ENCODE data around the gene ARHGEF19.
"Not testable (repeated sequence)": the region's sequence is repeated elsewhere in the genome, so short reads cannot be mapped to it uniquely, and the experiment has no call there.

The ARHGEF19 gene

DNA sequence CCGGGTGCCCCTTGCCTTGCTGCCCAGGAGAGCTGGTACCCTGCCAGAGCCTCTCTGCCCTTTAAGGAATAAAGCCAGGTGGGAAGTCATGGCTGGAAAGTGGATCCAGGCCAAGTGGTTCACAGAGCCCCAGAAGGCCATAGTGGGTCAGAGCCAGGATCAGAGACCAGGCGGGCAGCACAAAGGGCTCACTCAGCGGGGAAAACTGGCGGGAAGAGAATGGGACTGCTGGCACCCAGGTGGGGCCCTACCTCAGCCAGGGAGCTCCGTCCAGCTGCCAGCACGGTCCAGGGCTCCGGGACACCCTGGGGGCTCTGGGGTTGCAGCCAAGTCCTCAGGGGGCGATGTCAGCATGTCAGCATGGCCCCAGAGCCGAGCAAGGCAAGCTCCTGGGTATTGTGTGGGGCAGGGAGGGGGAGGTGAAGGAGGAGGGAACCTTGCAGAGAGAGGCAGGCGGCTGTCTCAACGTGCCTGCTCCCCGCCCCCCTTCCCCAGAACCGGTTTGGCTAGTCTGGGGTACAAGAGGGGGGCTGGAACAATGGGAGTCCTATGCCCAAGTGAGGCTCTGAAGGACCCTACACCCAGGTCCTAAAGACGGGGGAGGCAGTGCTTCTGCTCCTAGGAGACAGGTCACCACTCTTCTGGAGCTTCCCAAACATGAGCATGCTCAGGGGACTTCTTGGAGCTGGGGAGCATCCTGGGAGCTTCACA lies at the start of gene ARHGEF19:
ARHGEF19 (minus strand) TSS at position 402 of the 711 bp plus-strand sequence. CDS start 3,598 bp downstream, outside the sequence.
- no peak for DNase-seq

DNA sequence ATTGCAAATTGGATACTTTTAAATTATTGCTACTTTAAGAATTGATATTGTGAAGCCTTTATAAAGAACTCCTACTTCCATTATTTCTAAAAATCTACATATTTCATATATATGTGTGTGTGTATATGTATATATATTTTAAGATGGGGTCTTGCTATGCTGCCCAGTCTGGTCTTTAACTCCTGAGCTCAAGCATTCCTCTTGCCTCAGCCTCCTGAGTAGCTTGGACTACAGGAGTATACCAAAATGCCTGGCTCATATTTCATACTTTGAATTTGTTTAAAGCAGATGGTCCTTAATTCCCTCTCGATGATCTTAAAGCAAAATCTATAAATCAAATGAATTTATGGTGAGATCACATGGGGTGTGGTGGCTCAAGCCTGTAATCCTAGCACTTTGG lies 49.6 kb upstream of the ARHGEF19 start:
- no peak for DNase-seq

DNA sequence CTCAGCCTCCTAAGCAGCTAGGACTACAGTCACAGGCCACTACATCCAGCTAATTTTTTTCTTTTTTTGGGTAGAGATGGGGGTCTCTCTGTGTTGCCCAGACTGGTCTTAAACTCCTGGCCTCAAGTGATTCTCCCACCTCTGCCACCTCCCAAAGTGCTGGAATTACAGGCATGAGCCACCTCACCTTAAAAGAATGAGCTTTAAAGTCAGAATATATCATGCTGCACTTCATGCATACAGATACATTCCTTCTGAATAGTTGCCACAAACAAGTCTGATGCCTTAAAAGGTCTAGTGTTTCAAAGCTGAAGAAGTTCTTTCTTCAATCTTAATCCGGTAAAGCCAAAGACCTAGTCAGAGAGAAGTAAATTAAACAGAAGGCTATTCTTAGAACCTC lies 48.4 kb upstream of the ARHGEF19 start:
- no peak for DNase-seq

DNA sequence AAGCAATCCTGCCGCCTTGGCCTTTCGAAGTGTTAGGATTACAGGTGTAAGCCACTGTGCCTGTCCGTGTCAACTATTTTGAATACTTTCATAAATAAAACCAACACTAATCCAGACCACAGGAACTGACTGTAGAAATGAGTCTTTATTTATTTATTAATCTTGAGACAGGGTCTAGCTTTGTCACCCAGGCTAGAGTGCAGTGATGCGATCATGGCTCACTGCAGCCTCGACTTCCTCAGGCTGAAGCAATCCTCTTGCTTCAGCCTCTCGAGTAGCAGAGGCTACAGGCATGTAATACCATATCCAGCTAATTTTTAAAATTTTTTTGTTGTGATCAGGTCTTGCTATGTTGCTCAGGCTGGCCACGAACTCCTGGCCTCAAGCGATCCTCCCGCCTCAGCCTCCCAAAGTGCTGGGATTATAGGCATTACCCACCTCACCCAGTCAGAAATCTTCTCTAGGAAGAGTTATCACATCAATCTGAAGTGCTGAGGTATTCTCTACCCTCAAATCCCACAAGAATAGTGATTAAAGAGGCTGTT lies 46.2 kb upstream of the ARHGEF19 start:
- DNase-seq, result no peak

DNA sequence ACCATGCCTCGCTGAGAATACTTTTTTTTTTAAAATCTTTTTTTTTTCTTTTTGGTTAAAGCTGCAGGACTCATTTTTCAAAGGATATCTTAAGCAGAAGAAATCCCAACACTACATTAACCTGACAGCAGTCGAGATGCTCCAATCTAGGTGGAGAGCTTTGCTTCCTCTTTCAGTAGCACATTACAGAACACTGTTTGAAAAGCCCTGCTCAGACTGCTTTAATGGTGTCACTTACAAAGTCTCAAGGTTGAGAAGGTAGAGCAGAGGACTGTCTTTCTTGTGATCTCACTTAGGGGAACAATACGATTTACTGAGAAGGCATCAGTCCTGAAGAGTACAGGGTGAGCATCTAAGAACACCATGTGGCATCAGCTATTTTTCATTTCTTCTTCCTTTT lies 45.5 kb upstream of the ARHGEF19 start:
- DNase-seq, result no peak

DNA sequence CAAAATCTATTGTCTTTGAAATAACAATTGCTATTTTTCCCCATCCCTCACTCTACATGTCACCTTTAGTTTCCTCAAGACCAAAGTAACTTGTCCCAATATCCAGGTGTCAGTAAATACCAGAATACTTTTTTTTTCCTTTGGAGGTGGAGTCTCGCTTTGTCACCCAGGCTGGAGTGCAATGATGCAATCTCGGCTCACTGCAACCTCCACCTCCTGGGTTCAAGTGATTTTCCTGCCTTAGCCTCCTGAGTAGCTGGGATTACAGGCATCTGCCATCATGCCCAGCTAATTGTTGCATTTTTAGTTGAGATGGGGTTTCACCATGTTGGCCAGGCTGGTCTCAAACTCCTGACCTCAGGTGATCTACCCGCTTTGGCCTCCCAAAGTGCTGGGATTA lies 45.1 kb upstream of the ARHGEF19 start:
- DNase-seq, result not testable (repeated sequence)

DNA sequence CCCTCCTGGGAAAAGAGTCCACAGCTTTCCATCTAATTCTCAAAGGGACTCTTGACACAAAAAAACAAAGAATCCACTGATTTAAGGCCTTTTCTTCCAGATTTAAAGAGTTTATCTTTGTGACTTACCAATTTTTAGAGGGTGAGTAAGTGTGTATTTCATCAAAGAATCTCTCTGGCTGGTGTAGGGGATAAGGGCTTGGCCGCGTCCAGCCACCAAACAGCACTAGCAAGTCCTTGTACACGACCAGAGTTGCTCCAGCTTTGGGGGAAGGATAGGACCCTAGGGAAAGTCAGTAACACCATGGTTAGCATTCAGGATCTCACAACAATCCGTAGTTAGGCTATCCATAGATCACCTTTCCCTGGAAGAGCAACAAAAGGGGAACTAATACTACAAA lies 44.0 kb upstream of the ARHGEF19 start:
- DNase-seq, result no peak

DNA sequence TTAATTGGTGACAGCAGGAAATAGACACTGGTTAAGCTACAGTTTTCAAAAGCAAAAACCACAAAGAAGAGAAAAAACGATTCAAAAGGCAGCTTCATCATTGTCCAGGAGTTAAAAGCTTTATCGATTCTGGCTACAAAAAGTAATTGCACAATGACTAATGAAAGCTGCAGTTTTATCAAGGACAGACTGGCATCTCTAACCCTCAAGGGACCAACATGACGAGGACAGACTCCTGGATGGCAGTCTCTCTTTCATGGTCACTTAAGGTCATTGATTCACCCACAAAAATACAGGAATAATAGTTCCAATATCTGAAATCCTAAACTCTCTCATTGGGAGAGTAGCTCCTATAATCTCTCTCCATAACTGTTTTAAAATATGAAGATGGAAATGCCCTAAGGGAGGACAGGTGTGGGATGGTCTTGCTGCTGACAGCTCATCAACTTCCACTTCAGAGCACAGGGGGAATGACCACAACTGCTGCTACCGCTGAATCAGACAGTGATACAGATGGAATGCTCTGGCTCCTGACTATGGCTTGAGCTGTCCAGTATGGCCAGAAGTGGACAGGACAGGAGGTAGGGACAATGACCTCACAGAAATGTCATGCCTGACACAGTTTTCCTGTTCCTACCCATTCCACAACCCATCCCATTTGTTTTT lies 41.9 kb upstream of the ARHGEF19 start:
- DNase-seq, result no peak

DNA sequence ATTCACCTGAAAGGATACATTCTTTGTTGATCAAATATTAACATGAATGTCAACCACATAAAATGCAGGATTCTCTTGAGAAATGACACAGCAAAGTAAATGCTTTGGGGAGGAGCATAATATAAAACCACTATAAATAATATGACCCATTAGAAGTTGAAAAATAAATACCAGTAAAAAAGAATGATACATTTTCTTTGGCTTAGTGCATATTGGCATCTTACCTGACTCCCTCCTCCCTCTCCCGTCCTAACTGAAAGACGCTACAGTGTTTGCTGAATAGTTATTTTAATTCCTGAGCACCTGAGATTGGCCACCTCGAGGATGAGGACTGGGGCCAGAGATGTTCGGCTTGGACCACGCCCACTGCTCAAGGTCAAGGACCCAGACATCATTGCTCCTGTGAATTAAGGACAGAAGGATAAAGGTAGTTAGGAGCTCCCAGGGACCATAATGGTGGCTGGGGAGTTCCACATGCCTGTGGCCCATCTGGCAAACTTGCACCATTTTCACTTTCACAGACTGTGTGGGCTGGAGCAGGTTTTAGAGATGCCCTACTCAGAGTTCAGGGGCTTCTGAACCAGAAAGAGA lies 41.0 kb upstream of the ARHGEF19 start:
- no peak for DNase-seq

DNA sequence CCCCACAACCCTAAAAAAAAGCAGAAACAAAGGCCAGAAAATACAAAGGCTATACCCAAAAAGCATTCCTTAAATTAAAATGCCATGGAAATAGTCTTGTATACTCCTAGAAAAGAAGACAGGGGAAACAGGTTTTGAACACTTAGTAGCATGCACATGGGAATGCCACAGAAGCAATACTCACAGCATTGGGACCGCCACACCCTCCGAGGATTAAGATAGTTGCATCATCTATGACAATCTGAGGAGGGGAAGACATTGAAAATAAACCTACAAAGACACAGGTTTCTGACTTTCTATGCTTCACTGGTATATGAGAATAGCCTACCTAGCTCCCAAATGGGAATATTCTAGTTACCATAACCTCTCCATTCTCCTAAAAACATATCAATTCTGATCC lies 40.5 kb upstream of the ARHGEF19 start:
- DNase-seq, result no peak

DNA sequence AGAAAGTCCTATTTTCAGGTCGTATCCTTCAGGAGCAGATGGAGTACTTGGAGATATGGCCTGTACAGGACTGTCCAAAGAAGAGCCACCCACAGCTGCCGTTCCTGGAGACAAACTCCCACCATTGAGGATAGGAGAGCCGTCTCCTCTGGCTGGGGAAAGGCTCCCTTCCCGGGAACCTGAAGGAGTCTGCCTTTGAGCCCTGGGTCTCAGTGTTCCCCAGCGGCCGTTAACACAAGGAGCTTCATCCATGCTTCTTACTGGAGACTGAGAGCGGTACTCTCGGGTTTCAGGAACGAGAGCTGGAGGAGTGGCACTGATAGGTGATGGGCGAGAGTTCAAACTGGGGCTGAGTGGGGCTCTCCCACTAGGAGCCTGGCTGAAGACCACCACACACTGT lies 38.9 kb upstream of the ARHGEF19 start:
- no peak for DNase-seq

DNA sequence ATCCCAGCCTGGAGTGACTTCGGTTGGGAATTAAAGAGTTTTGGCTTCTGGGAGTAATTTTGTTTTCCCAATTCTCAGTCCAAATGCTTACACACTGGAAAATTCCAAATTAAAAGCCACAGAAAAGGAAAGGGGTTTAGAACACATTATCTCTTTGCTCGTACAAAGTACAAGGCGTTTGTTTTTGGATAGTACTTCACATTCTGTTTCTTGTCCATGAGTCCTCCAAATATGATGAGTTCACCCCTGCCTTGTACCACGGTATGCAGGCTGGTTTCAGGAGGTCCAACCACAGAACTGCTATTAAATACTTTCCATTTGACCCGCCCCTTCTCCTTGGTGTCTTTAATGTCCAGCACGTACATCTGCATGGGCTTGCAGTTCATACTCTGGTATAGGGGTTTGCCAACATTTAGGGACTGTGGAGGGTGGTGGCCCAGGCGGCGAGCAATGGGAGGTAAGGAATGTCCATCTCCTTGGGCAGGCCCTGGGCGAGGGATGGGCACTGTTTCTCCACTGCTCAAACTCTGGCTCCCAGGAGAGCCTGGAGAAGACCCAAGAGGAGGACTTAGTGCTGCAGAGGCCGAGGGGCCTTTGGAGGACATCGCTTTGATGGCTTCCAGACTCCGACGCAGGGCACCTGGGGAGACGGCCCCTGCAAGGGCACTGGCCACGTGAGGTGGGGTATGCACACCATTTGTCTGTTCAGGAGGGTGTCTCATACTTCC lies 38.2 kb upstream of the ARHGEF19 start:
- no peak for DNase-seq

DNA sequence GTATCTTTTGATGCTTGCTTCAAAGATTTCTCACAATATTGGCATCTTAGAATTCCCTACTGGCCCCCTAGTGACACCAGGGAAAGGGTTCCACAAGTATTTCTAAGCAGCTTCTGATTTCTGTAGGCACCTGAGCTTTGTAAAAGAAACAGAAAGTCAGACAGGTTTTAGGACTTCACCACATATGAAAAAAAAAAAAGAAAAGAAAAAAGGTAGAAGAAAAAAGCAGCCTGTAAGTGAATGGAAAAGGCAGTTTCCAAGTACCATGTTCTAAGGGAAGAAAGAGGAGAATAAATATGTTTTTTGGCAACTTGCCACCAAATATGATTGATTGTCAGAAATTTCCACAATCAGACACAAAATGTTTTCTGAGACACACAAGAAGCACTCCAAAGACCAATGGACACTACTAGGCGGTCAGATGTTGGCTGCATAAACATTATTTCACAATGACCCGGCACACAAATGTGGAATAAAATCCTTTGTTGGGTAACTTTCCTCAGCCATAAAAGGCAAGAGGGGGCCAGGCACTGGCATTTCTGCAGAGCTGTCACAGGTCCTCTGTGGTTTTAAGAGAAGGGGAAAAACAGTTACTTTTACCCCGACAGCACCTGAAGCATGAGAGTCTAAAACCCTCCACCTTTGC lies 37.3 kb upstream of the ARHGEF19 start:
- no peak for DNase-seq

DNA sequence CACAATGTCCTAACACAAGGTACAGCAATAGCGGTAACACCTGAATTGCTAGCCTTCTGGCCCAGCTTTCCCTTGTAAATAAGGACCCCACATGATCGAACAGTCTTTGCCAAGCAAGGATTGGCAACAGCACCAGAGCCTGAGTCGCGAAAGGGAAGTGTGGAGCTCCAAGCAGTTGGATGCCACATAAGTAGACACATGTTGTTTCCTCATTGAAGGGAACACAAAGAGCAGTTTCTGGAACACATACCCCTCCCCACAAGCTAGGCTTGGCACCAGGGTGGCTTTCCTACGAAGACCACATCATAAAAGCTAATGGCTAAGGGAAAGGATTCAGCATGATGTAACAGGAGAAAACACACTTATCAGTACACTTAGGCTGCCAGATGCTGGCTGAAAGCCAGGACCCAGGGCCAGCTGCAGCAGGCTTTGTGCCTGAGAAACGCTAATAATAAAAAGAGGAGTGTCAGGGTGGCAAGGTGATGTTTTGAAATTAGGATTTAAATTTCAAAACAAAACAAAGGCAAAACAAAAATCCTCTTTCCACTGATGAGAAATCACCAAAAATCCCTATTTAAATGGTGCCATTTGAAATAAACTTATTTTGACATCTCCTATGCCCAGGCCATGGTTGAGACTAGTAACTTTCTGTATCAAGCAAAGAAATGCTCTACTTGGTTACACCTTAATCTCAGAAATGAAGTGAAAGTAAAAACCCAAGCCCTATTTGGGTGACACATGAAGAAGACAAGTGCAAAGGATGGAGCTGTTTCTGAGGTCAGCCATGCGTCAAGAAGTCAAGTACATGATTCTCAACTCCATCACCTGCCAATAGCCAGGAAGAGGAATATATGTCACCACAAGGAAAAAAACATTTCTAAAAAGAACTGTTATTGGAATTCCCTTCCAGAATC lies 36.4 kb upstream of the ARHGEF19 start:
- no peak for DNase-seq

DNA sequence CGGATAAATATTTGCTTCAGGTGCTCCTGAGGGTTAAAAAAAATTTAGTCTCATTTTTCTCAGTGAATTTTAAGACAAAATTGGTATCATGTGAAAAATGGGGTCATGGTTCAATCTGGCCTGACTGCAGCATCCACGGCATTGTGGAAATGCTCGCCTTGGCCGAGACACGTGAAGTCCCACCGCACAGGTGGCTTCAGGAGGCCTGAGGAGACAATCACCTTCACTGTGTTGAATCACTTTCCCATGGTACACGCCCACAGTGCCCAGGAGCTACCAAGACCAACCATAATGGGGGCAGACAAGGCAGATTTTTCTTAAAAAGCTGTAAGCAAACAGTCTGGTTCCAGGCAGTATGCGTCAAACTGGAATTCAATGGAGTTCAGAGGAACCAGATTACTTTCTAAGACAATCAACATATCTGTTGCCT lies 35.6 kb upstream of the ARHGEF19 start:
- DNase-seq, result no peak

DNA sequence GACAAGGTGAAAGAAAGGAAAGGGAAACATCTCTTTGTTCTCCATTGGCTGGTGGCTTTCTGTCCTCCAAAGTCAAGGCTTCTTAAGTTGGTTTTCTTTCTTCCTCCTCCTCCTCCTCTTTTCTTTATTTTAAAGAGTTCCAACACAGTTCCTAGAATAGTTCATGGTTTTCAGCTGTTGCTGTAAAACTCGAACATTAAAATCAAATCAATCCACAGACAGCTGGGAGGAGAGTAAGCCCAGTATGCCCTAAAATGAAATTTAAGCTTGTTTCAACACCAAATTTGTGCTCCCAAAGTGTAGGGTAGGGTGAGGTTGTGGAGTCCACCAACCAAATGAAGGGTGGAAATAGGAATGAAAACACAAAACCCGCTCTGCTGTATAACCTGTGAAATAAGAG lies 35.0 kb upstream of the ARHGEF19 start:
- no peak for DNase-seq

DNA sequence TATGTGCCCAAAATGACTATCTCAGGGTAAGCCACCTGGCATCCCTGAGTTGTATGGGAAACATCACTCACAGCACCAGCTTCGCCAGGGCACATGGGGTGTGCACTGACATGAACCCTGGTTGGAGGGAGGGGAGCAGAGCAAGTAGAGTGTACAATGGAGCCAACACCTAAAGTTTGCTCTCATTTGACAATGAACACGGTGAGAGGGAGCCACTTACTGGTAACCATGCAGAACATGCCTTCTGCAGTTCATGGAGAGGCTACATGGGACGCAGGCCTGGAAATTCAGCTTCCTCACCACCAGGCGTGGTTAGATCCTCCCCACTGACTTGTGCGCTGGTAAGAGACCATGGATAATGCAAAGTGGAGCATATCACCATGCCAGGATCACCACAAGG lies 34.5 kb upstream of the ARHGEF19 start:
- DNase-seq, result no peak

DNA sequence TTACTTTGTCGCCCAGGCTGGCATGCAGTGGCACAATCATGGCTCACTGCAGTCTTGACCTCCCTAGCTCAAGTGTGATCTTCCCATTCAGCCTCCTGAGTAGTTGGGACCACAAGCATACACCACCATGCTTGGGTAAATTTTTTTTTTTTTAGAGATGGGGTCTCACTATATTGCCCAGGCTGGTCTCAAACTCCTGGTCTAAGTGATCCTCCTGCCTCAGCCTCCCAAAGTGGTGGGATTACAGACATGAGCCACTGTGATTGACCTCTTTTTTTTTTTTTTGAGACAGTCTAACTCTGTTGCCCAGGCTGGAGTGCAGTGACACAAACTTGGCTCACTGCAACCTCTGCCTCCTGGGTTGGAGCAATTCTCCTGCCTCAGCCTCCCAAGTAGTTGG lies 33.8 kb upstream of the ARHGEF19 start:
- not testable (repeated sequence) for DNase-seq

DNA sequence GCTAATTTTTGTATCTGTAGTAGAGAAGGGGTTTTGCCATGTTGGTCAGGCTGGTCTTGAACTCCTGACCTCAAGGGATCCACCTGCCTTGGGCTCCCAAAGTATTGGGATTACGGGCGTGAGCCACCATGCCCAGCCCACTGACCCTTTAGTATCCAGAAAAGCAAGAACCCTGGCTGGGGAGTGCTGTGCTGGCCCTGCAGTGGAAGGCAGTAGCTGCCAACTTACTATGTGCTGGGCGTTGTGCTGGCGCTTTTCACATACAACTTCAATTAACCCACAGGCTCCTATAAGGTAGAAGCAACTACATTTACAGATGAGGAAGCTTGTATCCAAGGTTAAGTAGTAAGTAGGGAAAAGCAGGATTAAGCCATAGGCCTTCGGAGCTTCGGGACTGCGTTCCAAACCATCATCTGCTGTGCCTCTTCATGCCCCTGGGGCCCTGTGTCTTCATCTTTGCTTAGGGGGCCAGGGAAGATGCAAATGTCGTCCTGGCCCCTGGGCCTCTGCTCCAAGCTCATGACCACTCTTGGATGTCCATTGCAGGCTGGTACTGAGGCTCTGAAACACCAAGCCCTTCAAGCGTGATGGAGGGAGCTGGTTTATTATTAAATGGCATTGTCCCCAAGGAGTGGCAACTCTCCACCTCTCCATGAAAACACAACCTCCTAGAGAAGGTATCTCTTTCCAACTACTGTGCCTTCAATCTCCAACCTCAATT lies 33.2 kb upstream of the ARHGEF19 start:
- no peak for DNase-seq

DNA sequence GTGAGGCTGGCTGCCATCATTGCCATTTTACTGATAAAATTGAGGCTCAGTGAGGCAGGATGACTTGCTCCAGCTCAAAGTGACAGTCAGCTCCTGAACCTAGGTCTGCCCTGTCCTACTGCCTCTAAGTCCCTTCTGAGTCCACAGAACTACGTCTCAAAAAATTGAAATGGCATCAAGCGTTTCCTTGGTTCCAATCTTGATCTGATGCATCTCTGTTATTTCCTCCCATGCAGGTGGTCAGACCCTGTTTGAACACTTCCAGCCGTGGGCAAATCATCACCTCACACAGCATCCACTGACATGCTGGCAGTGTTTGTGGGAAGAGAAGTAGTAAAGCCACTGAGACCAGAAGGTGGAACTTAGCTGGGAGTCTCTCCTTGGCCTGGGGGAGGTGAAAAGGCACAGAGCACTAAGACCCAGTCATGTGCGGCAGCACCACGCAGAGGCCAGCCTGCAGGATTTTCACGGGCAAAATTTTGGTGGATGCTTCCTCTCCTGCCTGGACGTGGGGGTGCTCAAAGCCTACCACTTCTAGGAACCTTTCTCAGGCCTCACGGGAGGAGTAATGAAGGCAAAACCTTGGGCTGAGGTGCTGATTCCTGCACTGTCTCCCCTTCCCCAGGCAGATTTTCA lies 32.3 kb upstream of the ARHGEF19 start:
- no peak for DNase-seq
